ENCODE data around the gene ZMYND8. TPM values are rescaled to one million over a fixed set of nuclear protein-coding genes. Genes with fewer than 3 reads are reported as not detected.
A peak's percentile ranks its signal among the peaks of the same experiment; 100 is the strongest.

ZMYND8 gene
- total and polyA plus RNA-seq, 2 experiments from 2014 or later: 10.2 to 12.4 TPM

- Histone ChIP-seq H3K4me3 (no peak overlapping the region), H3K79me2 (ENCODE audit: insufficient read depth) (peaks cover 92% of the 10 kb centered on the region), H4K20me1 (ENCODE audit: insufficient read depth) (no peaks in the 10 kb centered on the region), H3K9me2 (ENCODE audit: insufficient read depth) (no peaks in the 10 kb centered on the region), H3K9ac (no peak overlapping the region), H2AFZ (no peak overlapping the region), H3K36me3 (ENCODE audit: low read depth) (no peaks in the 10 kb centered on the region), H3K27ac (no peak overlapping the region), H3K9me3 (ENCODE audit: low read depth) (no peaks in the 10 kb centered on the region), H3F3A (ENCODE audit: insufficient read depth) (peaks cover 18% of the 10 kb centered on the region), H3K27me3 (replicated peaks; ENCODE audit: insufficient read depth) (no peaks in the 10 kb centered on the region), H3K4me1 (ENCODE audit: insufficient read depth) (peaks cover 14% of the 10 kb centered on the region), H3K4me2 (ENCODE audit: unreplicated experiment) (no peak overlapping the region)
- in situ Hi-C loops (cut with MboI): no loop called here
- WGBS, 2 experiments (ENCODE audit: low coverage in 1 of 2, low lambda C conversion rate in 2 of 2, missing lambda C conversion rate in 2 of 2): 99 to 100% methylated on average over 2 to 7 of the region's 7 CpGs
- no peak for TF ChIP-seq EZH2phosphoT487 (IDR thresholded peaks at IDR 0.05; ENCODE audit: insufficient read depth, low read depth)
- TF ChIP-seq EZH2 (IDR thresholded peaks at IDR 0.05; ENCODE audit: insufficient read depth, poor library complexity, severe bottlenecking): no peak
- no peak for DNase-seq
Observed at GRCh38 chr20:47345214-47345613, 11.3 kb downstream of the ZMYND8 start.

- TF ChIP-seq EZH2phosphoT487 (IDR thresholded peaks at IDR 0.05; ENCODE audit: insufficient read depth, low read depth) (no peak), EZH2 (IDR thresholded peaks at IDR 0.05; ENCODE audit: insufficient read depth, poor library complexity, severe bottlenecking) (no peak)
- no peak overlapping the region for H2AFZ ChIP-seq
- H3K9me2 ChIP-seq (ENCODE audit: insufficient read depth): no peaks in the 10 kb centered on the region
- H3F3A ChIP-seq (ENCODE audit: insufficient read depth): no peaks in the 10 kb centered on the region
- no peak overlapping the region for H3K27ac ChIP-seq
- no peaks in the 10 kb centered on the region for H3K27me3 ChIP-seq (replicated peaks; ENCODE audit: insufficient read depth)
- no peak overlapping the region for H3K4me2 ChIP-seq (ENCODE audit: unreplicated experiment)
- H3K9ac ChIP-seq: no peak overlapping the region
- in situ Hi-C loops (cut with MboI): no loop called here
- no peaks in the 10 kb centered on the region for H3K9me3 ChIP-seq (ENCODE audit: low read depth)
- H3K36me3 ChIP-seq (ENCODE audit: low read depth): no peaks in the 10 kb centered on the region
- no peak overlapping the region for H3K4me3 ChIP-seq
- no peaks in the 10 kb centered on the region for H3K4me1 ChIP-seq (ENCODE audit: insufficient read depth)
- peaks cover 94% of the 10 kb centered on the region for H3K79me2 ChIP-seq (ENCODE audit: insufficient read depth)
- H4K20me1 ChIP-seq (ENCODE audit: insufficient read depth): no peaks in the 10 kb centered on the region
- 25 to 27% methylated on average over 4 of the region's 4 CpGs for WGBS, 2 experiments (ENCODE audit: low coverage in 1 of 2, low lambda C conversion rate in 2 of 2, missing lambda C conversion rate in 2 of 2)
- DNase-seq: no peak
Observed at GRCh38 chr20:47343007-47343472, 13.5 kb downstream of the ZMYND8 start.

GRCh38 chr20:47338131-47338628 is 18.3 kb downstream of the ZMYND8 start:
- H3F3A ChIP-seq (ENCODE audit: insufficient read depth): peaks cover 38% of the 10 kb centered on the region
- in situ Hi-C loops (cut with MboI): no loop called here
- TF ChIP-seq EZH2 (IDR thresholded peaks at IDR 0.05; ENCODE audit: insufficient read depth, poor library complexity, severe bottlenecking): no peak
- TF ChIP-seq EZH2phosphoT487 (IDR thresholded peaks at IDR 0.05; ENCODE audit: insufficient read depth, low read depth): no peak
- H4K20me1 ChIP-seq (ENCODE audit: insufficient read depth): no peaks in the 10 kb centered on the region
- no peaks in the 10 kb centered on the region for H3K36me3 ChIP-seq (ENCODE audit: low read depth)
- peaks cover 67% of the 10 kb centered on the region for H3K79me2 ChIP-seq (ENCODE audit: insufficient read depth)
- H3K4me1 ChIP-seq (ENCODE audit: insufficient read depth): peaks cover 35% of the 10 kb centered on the region
- no peaks in the 10 kb centered on the region for H3K9me2 ChIP-seq (ENCODE audit: insufficient read depth)
- no peak overlapping the region for H3K27ac ChIP-seq
- DNase-seq: no peak
- no peaks in the 10 kb centered on the region for H3K9me3 ChIP-seq (ENCODE audit: low read depth)
- no peak overlapping the region for H3K4me2 ChIP-seq (ENCODE audit: unreplicated experiment)
- no peak overlapping the region for H2AFZ ChIP-seq
- H3K27me3 ChIP-seq (replicated peaks; ENCODE audit: insufficient read depth): no peaks in the 10 kb centered on the region
- H3K9ac ChIP-seq: no peak overlapping the region
- no peak overlapping the region for H3K4me3 ChIP-seq
- 91 to 93% methylated on average over 11 of the region's 11 CpGs for WGBS, 2 experiments (ENCODE audit: low coverage in 1 of 2, low lambda C conversion rate in 2 of 2, missing lambda C conversion rate in 2 of 2)

GRCh38 chr20:47337413-47337812 is 19.1 kb downstream of the ZMYND8 start:
- H3K27me3 ChIP-seq (replicated peaks; ENCODE audit: insufficient read depth): no peaks in the 10 kb centered on the region
- no peaks in the 10 kb centered on the region for H3K9me3 ChIP-seq (ENCODE audit: low read depth)
- H3K4me1 ChIP-seq (ENCODE audit: insufficient read depth): peaks cover 43% of the 10 kb centered on the region
- H3K4me2 ChIP-seq (ENCODE audit: unreplicated experiment): no peak overlapping the region
- H3F3A ChIP-seq (ENCODE audit: insufficient read depth): peaks cover 46% of the 10 kb centered on the region
- peak overlapping the region; percentile 94; the same call in 1 of the 2 replicates for H3K27ac ChIP-seq
- no peak overlapping the region for H3K9ac ChIP-seq
- peaks cover 67% of the 10 kb centered on the region for H3K79me2 ChIP-seq (ENCODE audit: insufficient read depth)
- no peaks in the 10 kb centered on the region for H4K20me1 ChIP-seq (ENCODE audit: insufficient read depth)
- no peak overlapping the region for H3K4me3 ChIP-seq
- no peak for TF ChIP-seq EZH2 (IDR thresholded peaks at IDR 0.05; ENCODE audit: insufficient read depth, poor library complexity, severe bottlenecking)
- TF ChIP-seq EZH2phosphoT487 (IDR thresholded peaks at IDR 0.05; ENCODE audit: insufficient read depth, low read depth): no peak
- no peaks in the 10 kb centered on the region for H3K9me2 ChIP-seq (ENCODE audit: insufficient read depth)
- no peaks in the 10 kb centered on the region for H3K36me3 ChIP-seq (ENCODE audit: low read depth)
- H2AFZ ChIP-seq: no peak overlapping the region
- no peak for DNase-seq
- WGBS, 2 experiments (ENCODE audit: low coverage in 1 of 2, low lambda C conversion rate in 2 of 2, missing lambda C conversion rate in 2 of 2): 82% methylated on average over 7 of the region's 7 CpGs
- in situ Hi-C loops (cut with MboI): no loop called here

All from GM23248 (cell line).